ENCODE data around the gene MECP2.

MECP2 gene

DNA sequence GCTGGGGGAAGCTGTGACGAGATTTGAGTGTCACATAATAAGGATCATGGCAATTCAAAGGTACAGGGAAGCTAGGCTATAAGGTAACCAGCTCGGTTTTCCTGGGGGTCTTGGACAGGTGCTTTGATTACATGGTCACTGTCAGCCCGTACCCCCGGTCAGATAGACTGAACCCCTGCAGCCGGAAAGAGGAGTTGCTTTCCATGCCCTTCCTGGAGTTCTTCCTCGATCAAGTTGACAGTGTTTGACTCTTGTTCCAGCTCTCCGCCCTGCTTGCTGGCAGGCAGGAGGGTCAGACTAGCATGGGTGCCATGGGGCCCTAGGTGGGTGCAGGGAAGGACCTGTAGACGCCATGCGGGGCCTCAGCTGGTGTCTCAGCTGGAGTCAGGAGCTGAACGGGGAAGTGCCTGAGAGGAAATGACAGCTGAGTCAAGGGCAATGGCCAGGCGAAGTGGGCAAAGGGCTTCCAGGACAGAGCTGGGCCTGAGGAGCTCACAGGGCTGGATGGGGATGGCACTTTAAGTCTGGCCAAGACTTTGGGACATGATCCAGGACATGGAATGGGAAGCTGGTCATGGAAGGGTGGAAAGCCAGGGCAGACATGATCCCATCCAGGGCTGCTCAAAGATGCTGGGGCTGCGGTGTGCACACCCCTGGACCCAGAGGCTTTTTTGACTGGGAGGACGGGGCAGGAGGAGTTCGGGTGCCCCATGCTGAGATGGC, 123.4 kb downstream of the MECP2 start:
- TF ChIP-seq CTCF (IDR thresholded peaks at IDR 0.05), result no peak

DNA sequence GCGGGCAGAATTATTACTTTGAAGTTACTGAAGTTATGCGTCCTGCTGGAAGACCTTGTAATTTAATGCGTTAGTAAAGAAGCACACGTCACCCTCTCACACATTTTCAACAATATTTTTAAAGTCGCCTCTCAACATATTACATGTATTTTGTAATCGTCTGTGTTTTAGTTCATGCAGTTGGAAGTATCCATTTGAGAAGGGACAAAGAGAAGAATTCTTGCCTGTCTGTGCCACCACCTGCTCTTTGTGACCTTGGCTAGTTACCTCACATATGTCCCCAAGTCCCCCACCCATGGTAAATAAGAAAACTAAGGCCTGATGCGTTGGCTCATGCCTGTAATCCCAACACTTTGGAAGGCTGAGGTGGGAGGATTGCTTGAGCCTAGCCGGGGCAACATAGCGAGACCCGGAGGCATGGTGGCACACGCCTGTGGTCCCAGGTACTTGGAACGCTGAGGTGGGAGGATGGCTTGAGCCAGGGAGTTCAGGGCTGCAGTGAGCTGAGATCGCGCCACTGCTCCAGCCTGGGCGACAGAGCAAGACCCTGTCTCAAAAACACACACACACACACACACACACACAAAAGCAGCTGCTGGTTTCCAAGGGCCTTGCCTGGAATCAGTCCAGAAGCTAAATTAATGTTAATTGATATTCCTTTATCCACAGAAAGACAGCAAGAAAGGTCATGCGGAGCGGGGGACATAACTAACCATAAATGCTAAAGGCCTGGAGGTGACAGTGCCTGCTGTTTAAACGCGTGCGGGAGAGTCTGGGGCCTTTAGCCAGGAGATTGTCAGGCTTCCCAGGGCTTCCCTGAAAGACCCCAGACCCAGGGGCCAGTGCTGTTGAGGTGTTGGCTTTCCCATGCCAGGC, 124.2 kb downstream of the MECP2 start:
- TF ChIP-seq CTCF (IDR thresholded peaks at IDR 0.05), result no peak

DNA sequence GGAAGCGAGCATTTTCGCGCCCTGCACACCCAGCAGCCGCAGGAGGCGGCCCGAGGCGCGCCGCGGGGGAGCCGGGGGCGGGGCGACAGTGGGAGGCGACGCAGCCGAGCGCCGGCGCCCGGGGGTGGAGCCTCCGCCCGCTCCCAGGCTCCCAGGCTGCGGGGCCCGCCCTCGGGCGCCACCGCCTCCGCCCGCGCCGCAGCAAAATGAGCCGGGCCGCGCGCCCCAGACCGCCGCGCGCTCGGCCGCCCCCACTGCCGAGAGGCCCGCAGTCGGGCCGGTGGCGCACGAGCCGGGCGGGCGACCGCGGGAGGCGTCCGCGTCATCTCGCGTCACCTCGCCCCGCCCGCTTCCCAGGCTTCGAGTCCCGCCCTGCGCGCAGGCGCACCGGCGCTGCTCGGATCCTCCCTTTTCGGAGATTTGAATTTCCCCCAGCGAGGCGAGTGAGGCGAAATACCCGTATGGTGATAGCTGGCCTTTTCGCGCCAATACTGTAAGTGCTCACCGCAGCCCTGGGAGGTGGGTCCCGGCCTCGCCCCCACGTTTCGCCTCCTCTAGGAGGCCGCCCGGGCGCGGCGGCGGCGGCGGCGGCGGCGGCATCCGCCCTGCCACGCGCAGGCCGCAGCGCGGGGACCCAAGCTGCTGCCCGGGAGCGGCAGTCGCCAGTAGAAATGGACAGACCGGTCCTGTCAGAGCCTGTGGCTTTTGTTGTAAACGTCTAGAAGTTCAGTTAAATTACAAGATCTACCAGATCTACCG, 125.0 kb downstream of the MECP2 start, which contains the start of gene TMEM187:
Gene TMEM187, plus strand, starts transcription at position 387 of the 759 bp plus-strand sequence. CDS start 9,309 bp downstream, outside the sequence.
- no peak for TF ChIP-seq CTCF (IDR thresholded peaks at IDR 0.05)
